ENCODE results near the gene ZACN.

DNA sequence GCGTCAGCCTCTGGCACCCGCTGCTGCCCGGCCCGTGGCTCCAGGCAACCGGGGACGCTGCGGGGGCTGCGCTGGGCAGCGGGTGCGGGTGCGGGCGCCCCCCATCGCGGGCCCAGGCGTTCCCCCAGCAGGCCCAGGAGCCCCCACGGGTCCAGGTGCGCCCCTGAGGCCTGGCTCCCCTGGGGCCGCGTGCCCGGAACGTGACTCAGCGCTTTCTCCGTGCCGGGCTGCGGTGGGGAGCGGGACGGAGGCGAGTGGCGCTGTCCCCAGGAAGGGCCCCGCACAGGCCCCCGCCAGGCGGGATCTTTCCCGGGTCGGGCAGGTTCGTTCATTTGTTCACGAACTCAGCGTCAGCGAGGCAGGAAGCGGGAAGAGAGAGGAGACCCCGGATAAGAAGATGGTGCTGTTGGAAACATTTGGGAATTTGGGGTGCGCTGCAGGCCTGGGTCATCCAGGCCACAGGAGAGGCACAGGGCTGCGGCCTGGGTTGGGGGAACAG lies 43.0 kb downstream of the ZACN start:
- TF ChIP-seq, protein P1, sequence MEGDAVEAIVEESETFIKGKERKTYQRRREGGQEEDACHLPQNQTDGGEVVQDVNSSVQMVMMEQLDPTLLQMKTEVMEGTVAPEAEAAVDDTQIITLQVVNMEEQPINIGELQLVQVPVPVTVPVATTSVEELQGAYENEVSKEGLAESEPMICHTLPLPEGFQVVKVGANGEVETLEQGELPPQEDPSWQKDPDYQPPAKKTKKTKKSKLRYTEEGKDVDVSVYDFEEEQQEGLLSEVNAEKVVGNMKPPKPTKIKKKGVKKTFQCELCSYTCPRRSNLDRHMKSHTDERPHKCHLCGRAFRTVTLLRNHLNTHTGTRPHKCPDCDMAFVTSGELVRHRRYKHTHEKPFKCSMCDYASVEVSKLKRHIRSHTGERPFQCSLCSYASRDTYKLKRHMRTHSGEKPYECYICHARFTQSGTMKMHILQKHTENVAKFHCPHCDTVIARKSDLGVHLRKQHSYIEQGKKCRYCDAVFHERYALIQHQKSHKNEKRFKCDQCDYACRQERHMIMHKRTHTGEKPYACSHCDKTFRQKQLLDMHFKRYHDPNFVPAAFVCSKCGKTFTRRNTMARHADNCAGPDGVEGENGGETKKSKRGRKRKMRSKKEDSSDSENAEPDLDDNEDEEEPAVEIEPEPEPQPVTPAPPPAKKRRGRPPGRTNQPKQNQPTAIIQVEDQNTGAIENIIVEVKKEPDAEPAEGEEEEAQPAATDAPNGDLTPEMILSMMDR (IDR thresholded peaks at IDR 0.05) = no peak
- no peak for TF ChIP-seq POLR2A (IDR thresholded peaks at IDR 0.05)
